Testis (tissue), 2 donors: ENCODE results near the gene MYADML2.

Experiments
- POLR2A ChIP-seq: fragments of 450-650 bp; IDR thresholded peaks from one replicate; pipeline ENCODE4 v1.6.1; 2017; ENCODE audit warnings: antibody characterized with exemption, mild to moderate bottlenecking, moderate library complexity
- TF ChIP-seq, protein P1 (sequence below), 3 experiments: fragments of 450-650 bp in 2 of 3; fragments of 200-600 bp in 1 of 3; sonication (generic) in 1 of 3; IDR thresholded peaks; one replicate each; pipeline ENCODE4 v1.5.1; 2016 to 2019; ENCODE audit warnings: antibody characterized with exemption in 3 of 3, mild to moderate bottlenecking in 2 of 3, moderate library complexity in 1 of 3

GRCh38 chr17:81922566-81923301, 24.3 kb downstream of the MYADML2 start:
- TF ChIP-seq, protein P1, sequence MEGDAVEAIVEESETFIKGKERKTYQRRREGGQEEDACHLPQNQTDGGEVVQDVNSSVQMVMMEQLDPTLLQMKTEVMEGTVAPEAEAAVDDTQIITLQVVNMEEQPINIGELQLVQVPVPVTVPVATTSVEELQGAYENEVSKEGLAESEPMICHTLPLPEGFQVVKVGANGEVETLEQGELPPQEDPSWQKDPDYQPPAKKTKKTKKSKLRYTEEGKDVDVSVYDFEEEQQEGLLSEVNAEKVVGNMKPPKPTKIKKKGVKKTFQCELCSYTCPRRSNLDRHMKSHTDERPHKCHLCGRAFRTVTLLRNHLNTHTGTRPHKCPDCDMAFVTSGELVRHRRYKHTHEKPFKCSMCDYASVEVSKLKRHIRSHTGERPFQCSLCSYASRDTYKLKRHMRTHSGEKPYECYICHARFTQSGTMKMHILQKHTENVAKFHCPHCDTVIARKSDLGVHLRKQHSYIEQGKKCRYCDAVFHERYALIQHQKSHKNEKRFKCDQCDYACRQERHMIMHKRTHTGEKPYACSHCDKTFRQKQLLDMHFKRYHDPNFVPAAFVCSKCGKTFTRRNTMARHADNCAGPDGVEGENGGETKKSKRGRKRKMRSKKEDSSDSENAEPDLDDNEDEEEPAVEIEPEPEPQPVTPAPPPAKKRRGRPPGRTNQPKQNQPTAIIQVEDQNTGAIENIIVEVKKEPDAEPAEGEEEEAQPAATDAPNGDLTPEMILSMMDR (IDR thresholded peaks at IDR 0.05) = no peak
- TF ChIP-seq POLR2A = no peak
